NCI-H187 treated with DMSO at 0.1 percent for 48 hours (cell line): Measurements from ENCODE around the gene MCOLN2.
"Not testable (repeated sequence)": the region's sequence is repeated elsewhere in the genome, so short reads cannot be mapped to it uniquely, and the experiment has no call there.

Experiments used
- DNase-seq: peaks from one replicate; lab custom pipeline; 2025; lab: John Stamatoyannopoulos, UW

The MCOLN2 gene

GRCh38 chr1:84996846-84997666, at the start of gene MCOLN2:
Gene MCOLN2, minus strand, starts transcription at chr1:84997113. Its CDS starts 241 bp downstream, at chr1:84996872.
- DNase-seq, result no peak

GRCh38 chr1:85042413-85042812, 45.5 kb upstream of the MCOLN2 start:
- no peak for DNase-seq

- DNase-seq, result no peak
Measured at GRCh38 chr1:85041793-85042192, 44.9 kb upstream of the MCOLN2 start.

- DNase-seq, result no peak
Measured at GRCh38 chr1:85033221-85033620, 36.3 kb upstream of the MCOLN2 start.

- DNase-seq, result no peak
Measured at GRCh38 chr1:85030536-85030935, 33.6 kb upstream of the MCOLN2 start.

- no peak for DNase-seq
Measured at GRCh38 chr1:85028151-85028550, 31.2 kb upstream of the MCOLN2 start.

GRCh38 chr1:85027242-85027983, 30.5 kb upstream of the MCOLN2 start:
- no peak for DNase-seq

GRCh38 chr1:85025940-85026339, 29.0 kb upstream of the MCOLN2 start:
- DNase-seq, result no peak

GRCh38 chr1:85024736-85025135, 27.8 kb upstream of the MCOLN2 start:
- no peak for DNase-seq

GRCh38 chr1:85022700-85023099, 25.8 kb upstream of the MCOLN2 start:
- no peak for DNase-seq

- no peak for DNase-seq
Measured at GRCh38 chr1:85019994-85020393, 23.1 kb upstream of the MCOLN2 start.

- no peak for DNase-seq
Measured at GRCh38 chr1:85015826-85016225, 18.9 kb upstream of the MCOLN2 start.

GRCh38 chr1:85005641-85006040, 8.7 kb upstream of the MCOLN2 start:
- DNase-seq, result not testable (repeated sequence)

- no peak for DNase-seq
Measured at GRCh38 chr1:85001742-85002141, 4.8 kb upstream of the MCOLN2 start.

- no peak for DNase-seq
Measured at GRCh38 chr1:84998642-84999280, 1.8 kb upstream of the MCOLN2 start.

GRCh38 chr1:84997667-84998600, 1.0 kb upstream of the MCOLN2 start:
- no peak for DNase-seq

GRCh38 chr1:84995484-84996334, 1.2 kb downstream of the MCOLN2 start:
- no peak for DNase-seq

- DNase-seq, result no peak
Measured at GRCh38 chr1:84991097-84991920, 5.6 kb downstream of the MCOLN2 start.

GRCh38 chr1:84988588-84988987, 8.3 kb downstream of the MCOLN2 start:
- no peak for DNase-seq

- DNase-seq, result not testable (repeated sequence)
Measured at GRCh38 chr1:84986561-84986960, 10.4 kb downstream of the MCOLN2 start.
